ENCODE measurements around the gene SLC22A4. TPM values are rescaled to one million over a fixed set of nuclear protein-coding genes. Genes with fewer than 3 reads are reported as not detected.

Gene SLC22A4
- total RNA-seq, 3 donors from 2014 or later, result 1.3 to 4.5 (median 2.3) TPM

DNA sequence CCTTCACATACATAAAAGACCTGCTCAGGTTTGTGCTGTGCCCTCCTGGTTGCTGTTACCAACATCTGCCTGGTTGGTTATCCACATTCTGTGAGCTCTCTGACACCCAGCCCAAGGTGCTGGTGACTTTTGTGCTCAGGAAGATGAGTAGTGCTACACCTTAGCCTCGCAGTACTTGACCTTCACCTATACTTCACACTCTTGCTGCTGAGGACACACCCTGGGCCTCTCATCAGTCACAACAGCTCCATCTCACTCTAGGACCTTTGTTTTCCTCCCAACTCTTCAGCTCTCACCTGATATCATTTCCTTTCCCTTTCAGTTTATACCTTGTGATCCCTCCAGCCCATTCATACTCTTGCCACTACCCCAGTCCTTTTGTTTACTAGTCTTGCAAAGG lies 64.6 kb downstream of the SLC22A4 start:
- Histone ChIP-seq H3K4me1 (no peaks in the 10 kb centered on the region), H3K9me3 (no peaks in the 10 kb centered on the region), H3K27ac (no peak overlapping the region), H3K36me3 (no peaks in the 10 kb centered on the region), H3K27me3 (no peaks in the 10 kb centered on the region), H3K4me3 (no peak overlapping the region)
- DNase-seq (ENCODE audit: low spot score in 2 of 2), result no peak
- TF ChIP-seq, protein P1, sequence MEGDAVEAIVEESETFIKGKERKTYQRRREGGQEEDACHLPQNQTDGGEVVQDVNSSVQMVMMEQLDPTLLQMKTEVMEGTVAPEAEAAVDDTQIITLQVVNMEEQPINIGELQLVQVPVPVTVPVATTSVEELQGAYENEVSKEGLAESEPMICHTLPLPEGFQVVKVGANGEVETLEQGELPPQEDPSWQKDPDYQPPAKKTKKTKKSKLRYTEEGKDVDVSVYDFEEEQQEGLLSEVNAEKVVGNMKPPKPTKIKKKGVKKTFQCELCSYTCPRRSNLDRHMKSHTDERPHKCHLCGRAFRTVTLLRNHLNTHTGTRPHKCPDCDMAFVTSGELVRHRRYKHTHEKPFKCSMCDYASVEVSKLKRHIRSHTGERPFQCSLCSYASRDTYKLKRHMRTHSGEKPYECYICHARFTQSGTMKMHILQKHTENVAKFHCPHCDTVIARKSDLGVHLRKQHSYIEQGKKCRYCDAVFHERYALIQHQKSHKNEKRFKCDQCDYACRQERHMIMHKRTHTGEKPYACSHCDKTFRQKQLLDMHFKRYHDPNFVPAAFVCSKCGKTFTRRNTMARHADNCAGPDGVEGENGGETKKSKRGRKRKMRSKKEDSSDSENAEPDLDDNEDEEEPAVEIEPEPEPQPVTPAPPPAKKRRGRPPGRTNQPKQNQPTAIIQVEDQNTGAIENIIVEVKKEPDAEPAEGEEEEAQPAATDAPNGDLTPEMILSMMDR (IDR thresholded peaks at IDR 0.05), result no peak
- TF ChIP-seq POLR2A (IDR thresholded peaks at IDR 0.05) (no peak), POLR2AphosphoS5 (IDR thresholded peaks at IDR 0.05) (no peak)
- intact Hi-C loops (cut with DNase I; ENCODE audit: low total_unique reads), result no loop called here

DNA sequence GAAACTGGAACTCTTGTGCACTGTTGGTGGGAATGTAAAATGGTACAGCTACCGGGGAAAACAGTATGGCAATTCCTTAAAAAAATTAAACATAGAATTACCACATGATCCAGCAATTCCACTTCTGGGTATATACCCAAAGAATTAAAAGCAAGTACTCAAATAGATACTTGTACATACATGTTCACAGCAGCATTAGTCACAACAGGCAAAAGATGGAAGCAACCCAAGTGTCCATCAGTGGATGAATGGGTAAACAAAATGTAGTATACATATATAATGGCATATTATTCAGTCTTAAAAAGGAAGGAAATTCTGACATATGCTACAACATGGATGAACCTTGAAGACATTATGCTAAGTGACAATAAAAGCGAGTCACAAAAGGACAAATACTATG lies 67.9 kb downstream of the SLC22A4 start:
- TF ChIP-seq, protein P1 (IDR thresholded peaks at IDR 0.05), result no peak
- TF ChIP-seq POLR2A (IDR thresholded peaks at IDR 0.05) (no peak), POLR2AphosphoS5 (IDR thresholded peaks at IDR 0.05) (no peak)
- Histone ChIP-seq H3K27ac (no peak overlapping the region), H3K27me3 (no peaks in the 10 kb centered on the region), H3K36me3 (no peaks in the 10 kb centered on the region), H3K4me3 (no peak overlapping the region), H3K4me1 (no peaks in the 10 kb centered on the region), H3K9me3 (no peaks in the 10 kb centered on the region)
- no peak for DNase-seq (ENCODE audit: low spot score in 2 of 2)
- intact Hi-C loops (cut with DNase I; ENCODE audit: low total_unique reads), result no loop called here

DNA sequence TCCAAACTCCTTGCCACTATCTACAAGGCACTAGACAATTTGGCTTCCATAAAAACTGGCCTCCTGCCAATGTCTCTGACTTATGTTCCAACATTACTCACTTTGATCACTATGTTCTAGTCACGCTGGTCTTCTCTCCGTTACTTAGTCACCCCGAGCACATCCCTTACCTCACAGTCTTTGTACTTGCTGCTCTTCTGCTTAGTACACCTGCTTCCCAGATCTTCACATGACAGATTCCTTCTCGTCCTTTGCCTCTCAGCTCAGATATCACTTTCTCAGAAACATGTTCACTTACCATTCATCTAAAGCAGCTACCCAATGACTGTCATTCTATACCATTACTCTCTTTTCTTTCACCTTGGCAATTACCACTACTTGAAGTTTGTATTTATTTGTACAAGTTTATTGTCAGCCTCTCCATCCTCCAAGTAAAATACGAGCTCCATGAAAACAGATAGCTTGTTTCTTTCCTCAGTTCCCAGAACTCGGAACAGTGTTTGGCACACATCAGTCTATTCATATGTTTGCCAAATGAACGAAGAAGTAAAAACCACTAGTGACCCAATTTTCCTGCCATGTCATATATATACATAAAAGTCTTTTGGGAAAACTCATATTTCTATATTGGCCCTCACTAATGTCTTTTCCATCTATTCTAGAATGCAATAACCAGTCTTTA lies 69.4 kb downstream of the SLC22A4 start:
- intact Hi-C loops (cut with DNase I; ENCODE audit: low total_unique reads), result no loop called here
- Histone ChIP-seq H3K27ac (no peak overlapping the region), H3K9me3 (no peaks in the 10 kb centered on the region), H3K4me1 (no peaks in the 10 kb centered on the region), H3K36me3 (no peaks in the 10 kb centered on the region), H3K27me3 (no peaks in the 10 kb centered on the region), H3K4me3 (no peak overlapping the region)
- TF ChIP-seq, protein P1 (IDR thresholded peaks at IDR 0.05), result no peak
- no peak for TF ChIP-seq POLR2AphosphoS5 (IDR thresholded peaks at IDR 0.05)
- no peak for TF ChIP-seq POLR2A (IDR thresholded peaks at IDR 0.05)
- DNase-seq (ENCODE audit: low spot score in 2 of 2), result no peak

DNA sequence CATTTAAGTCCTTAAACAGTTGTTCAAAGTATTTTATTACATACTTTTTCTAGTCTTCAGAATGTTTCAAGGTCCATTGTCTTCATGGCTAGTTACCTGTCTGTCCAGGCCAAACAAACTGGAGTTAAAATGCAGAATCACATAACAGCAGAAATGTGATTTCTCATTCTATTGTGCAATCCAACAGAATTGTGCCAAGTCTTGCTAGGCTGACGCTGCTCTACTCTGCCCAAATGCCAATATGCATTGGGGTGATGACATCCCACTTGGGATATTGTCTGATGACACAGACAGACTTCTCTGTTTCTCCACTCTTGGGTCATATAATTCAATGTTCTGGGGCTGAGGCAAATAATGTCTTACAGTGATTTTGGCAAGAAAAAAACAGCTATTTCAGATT lies 70.1 kb downstream of the SLC22A4 start:
- intact Hi-C loops (cut with DNase I; ENCODE audit: low total_unique reads), result no loop called here
- H3K9me3 ChIP-seq, result no peaks in the 10 kb centered on the region
- TF ChIP-seq, protein P1 (IDR thresholded peaks at IDR 0.05), result no peak
- TF ChIP-seq POLR2AphosphoS5 (IDR thresholded peaks at IDR 0.05), result peak; percentile 34 to 81 (median 51)
- TF ChIP-seq POLR2A (IDR thresholded peaks at IDR 0.05), result no peak
- no peak for DNase-seq (ENCODE audit: low spot score in 2 of 2)
- no peaks in the 10 kb centered on the region for H3K36me3 ChIP-seq
- peak overlapping the region in 1 of 2 donors; percentile 32 for H3K27ac ChIP-seq
- H3K27me3 ChIP-seq, result no peaks in the 10 kb centered on the region
- no peaks in the 10 kb centered on the region for H3K4me1 ChIP-seq
- H3K4me3 ChIP-seq, result no peak overlapping the region

DNA sequence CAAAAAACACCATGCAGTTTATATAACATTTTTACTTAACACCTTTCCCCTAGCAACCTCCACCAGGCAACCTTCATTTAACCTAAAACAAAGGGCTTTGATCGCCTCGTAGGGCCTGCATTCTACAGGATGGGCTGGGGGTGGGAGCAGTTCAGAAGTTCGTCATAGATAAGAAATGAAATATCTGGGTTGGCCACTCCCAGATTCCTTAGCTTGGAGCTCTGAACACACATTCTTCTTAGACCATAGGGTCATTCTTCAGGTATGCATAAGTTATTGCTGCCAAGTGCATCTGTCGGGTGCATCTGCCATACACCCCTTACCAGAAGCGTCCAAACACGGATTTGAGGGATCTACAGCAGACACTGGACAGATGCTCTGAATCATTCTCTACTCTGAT lies 71.0 kb downstream of the SLC22A4 start:
- Histone ChIP-seq H3K36me3 (no peaks in the 10 kb centered on the region), H3K4me3 (no peak overlapping the region), H3K27me3 (no peaks in the 10 kb centered on the region), H3K9me3 (no peaks in the 10 kb centered on the region), H3K27ac (no peak overlapping the region), H3K4me1 (no peaks in the 10 kb centered on the region)
- DNase-seq (ENCODE audit: low spot score in 2 of 2), result no peak
- TF ChIP-seq POLR2AphosphoS5 (IDR thresholded peaks at IDR 0.05) (no peak), POLR2A (IDR thresholded peaks at IDR 0.05) (no peak)
- TF ChIP-seq, protein P1 (IDR thresholded peaks at IDR 0.05), result no peak
- intact Hi-C loops (cut with DNase I; ENCODE audit: low total_unique reads), result no loop called here
